Measurements from ENCODE around the gene LPP.

LPP gene

GRCh38 chr3:188761964-188762363 is 608.0 kb downstream of the LPP start:
- no peak for DNase-seq
- Histone ChIP-seq H3K4me1 (no peaks in the 10 kb centered on the region; the same call in none of the 2 replicates), H3K4me3 (ENCODE audit: low read depth, low read length) (no peak overlapping the region), H3K36me3 (no peaks in the 10 kb centered on the region), H3K27me3 (no peaks in the 10 kb centered on the region), H3K9me3 (no peaks in the 10 kb centered on the region)
- TF ChIP-seq CTCF (IDR thresholded peaks at IDR 0.05; ENCODE audit: low read depth, low read length), result no peak

GRCh38 chr3:188764609-188765008 is 610.7 kb downstream of the LPP start:
- Histone ChIP-seq H3K27me3 (no peaks in the 10 kb centered on the region), H3K9me3 (no peaks in the 10 kb centered on the region), H3K4me1 (peaks cover 6% of the 10 kb centered on the region), H3K4me3 (ENCODE audit: low read depth, low read length) (no peak overlapping the region), H3K36me3 (no peaks in the 10 kb centered on the region)
- no peak for TF ChIP-seq CTCF (IDR thresholded peaks at IDR 0.05; ENCODE audit: low read depth, low read length)
- DNase-seq, result no peak

GRCh38 chr3:188769831-188770230 is 615.9 kb downstream of the LPP start:
- Histone ChIP-seq H3K9me3 (no peaks in the 10 kb centered on the region), H3K36me3 (no peaks in the 10 kb centered on the region), H3K27me3 (no peaks in the 10 kb centered on the region), H3K4me3 (ENCODE audit: low read depth, low read length) (no peak overlapping the region), H3K4me1 (peaks cover 8% of the 10 kb centered on the region)
- no peak for TF ChIP-seq CTCF (IDR thresholded peaks at IDR 0.05; ENCODE audit: low read depth, low read length)
- DNase-seq, result peak; percentile 29

GRCh38 chr3:188772886-188773285 is 618.9 kb downstream of the LPP start:
- no peaks in the 10 kb centered on the region for H3K27me3 ChIP-seq
- no peaks in the 10 kb centered on the region for H3K9me3 ChIP-seq
- no peak for TF ChIP-seq CTCF (IDR thresholded peaks at IDR 0.05; ENCODE audit: low read depth, low read length)
- no peak for DNase-seq
- H3K4me3 ChIP-seq (ENCODE audit: low read depth, low read length), result no peak overlapping the region
- H3K4me1 ChIP-seq, result peaks cover 8% of the 10 kb centered on the region
- H3K36me3 ChIP-seq, result no peaks in the 10 kb centered on the region

- no peak for TF ChIP-seq CTCF (IDR thresholded peaks at IDR 0.05; ENCODE audit: low read depth, low read length)
- no peaks in the 10 kb centered on the region for H3K9me3 ChIP-seq
- H3K4me1 ChIP-seq, result no peaks in the 10 kb centered on the region
- H3K4me3 ChIP-seq (ENCODE audit: low read depth, low read length), result no peak overlapping the region
- H3K36me3 ChIP-seq, result no peaks in the 10 kb centered on the region
- no peak for DNase-seq
- H3K27me3 ChIP-seq, result no peaks in the 10 kb centered on the region
Measured at GRCh38 chr3:188775412-188775811, 621.5 kb downstream of the LPP start.

GRCh38 chr3:188776447-188776846 is 622.5 kb downstream of the LPP start:
- no peak for DNase-seq
- Histone ChIP-seq H3K27me3 (no peaks in the 10 kb centered on the region), H3K36me3 (no peaks in the 10 kb centered on the region), H3K4me3 (ENCODE audit: low read depth, low read length) (no peak overlapping the region), H3K9me3 (no peaks in the 10 kb centered on the region), H3K4me1 (no peaks in the 10 kb centered on the region)
- no peak for TF ChIP-seq CTCF (IDR thresholded peaks at IDR 0.05; ENCODE audit: low read depth, low read length)

All from BE2C (cell line).